GM10266 (cell line): ENCODE results near the gene EIF2S2.

Source experiments
- DNase-seq: peaks from one replicate; pipeline ENCODE4 v3.0.0; 2012; ENCODE audit errors: extremely low spot score
- TF ChIP-seq, protein P1 (sequence below): IDR thresholded peaks from 2 replicates; pipeline ENCODE4 v1.5.1; 2012; ENCODE audit warnings: mild to moderate bottlenecking, low read depth; ENCODE audit not compliant: control insufficient read depth, insufficient read depth; ENCODE audit errors: missing control alignments

The EIF2S2 gene

DNA sequence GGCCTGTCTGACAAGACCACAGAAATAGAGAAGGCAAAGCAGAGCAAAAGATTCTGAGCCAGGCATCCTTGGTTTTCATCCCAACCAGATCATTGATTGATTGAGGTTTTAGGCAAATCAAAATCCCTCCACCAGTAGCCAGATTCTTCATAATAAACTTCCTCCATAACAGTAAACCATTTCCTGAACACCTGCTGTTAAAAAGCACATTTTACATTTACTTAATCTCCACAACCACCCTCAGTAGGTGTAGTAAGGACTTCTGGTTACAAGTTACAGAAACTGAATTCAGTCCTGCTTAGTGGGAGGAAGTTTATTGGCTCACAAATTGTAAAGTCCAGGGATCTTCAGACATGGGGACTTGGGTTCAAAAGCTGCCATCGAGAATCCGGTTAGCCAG, 28.3 kb downstream of the EIF2S2 start:
- TF ChIP-seq, protein P1, sequence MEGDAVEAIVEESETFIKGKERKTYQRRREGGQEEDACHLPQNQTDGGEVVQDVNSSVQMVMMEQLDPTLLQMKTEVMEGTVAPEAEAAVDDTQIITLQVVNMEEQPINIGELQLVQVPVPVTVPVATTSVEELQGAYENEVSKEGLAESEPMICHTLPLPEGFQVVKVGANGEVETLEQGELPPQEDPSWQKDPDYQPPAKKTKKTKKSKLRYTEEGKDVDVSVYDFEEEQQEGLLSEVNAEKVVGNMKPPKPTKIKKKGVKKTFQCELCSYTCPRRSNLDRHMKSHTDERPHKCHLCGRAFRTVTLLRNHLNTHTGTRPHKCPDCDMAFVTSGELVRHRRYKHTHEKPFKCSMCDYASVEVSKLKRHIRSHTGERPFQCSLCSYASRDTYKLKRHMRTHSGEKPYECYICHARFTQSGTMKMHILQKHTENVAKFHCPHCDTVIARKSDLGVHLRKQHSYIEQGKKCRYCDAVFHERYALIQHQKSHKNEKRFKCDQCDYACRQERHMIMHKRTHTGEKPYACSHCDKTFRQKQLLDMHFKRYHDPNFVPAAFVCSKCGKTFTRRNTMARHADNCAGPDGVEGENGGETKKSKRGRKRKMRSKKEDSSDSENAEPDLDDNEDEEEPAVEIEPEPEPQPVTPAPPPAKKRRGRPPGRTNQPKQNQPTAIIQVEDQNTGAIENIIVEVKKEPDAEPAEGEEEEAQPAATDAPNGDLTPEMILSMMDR, result no peak

DNA sequence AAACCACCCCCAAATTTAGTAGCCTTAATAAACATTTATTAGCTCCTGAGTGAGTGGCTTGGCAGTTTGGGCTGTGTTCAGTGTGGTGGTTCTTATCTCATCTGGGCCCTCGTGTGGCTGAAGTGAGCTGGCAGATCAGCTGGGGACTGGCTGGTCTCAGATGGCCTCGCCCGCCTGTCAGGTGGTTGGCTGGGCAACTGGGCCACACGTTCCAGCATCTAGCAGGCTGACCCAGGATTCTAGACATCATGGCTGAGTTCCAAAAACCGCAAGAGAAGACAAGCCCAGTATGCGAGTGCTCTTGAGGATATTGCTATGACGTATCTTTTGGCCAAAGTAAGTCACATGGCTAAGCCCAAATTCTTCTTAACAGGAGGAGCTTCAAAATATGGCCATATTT, 28.9 kb downstream of the EIF2S2 start:
- TF ChIP-seq, protein P1, result no peak
- no peak for DNase-seq

More for the DNA sequence above, 28.3 kb downstream of the EIF2S2 start:
- DNase-seq, result no peak

DNA sequence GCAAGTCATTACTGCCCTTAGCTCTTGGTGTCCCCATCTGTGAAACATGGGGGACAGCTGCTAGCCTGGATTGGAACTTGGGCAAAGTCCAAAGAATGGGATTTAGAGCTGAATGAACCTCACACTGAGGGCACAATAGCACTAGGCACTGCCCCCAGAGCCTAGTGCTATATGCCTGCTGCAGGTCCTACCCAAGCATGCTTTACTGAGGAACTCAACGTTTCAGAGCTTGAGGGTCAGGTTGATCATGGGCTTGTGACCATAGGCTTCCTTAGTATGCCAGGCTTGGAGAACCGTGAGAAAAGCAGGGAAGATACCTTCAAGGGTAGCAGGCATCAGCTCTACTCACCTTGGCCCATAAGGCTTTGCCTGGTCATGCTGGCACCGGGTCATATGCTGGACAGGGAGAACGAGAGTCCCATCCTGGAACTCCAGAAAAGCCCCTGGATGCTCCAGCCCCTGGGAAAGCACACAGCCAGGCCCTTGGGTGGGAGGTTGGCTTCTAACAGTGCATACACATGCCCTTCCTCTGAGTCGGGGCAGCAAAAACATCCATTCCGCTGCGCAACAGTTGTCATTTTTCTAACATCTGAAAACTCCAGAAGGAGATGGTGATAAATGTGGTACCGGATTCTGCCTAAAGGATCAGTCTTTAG, 29.7 kb downstream of the EIF2S2 start:
- TF ChIP-seq, protein P1, result no peak
- DNase-seq, result no peak

DNA sequence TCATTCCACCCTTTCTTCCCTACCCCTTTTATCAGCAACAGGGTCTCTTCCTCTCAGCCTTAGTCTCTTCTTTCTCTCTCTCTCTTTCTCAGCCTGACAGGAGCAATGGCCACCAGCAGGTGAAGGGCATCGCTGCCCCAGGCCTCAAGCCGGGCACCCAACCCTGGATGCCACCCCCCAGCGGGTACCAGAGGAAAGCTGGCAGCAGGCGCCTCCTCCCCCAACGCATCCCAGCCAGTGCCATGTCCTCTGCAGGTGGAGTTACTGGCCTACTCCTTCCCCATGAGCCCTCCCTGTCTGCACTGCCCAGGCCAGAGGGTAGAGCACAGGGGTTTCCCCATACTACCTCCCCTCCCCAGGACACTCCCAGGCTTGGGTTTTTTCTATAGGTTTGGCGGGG, 32.2 kb downstream of the EIF2S2 start:
- no peak for DNase-seq
- TF ChIP-seq, protein P1, result no peak

DNA sequence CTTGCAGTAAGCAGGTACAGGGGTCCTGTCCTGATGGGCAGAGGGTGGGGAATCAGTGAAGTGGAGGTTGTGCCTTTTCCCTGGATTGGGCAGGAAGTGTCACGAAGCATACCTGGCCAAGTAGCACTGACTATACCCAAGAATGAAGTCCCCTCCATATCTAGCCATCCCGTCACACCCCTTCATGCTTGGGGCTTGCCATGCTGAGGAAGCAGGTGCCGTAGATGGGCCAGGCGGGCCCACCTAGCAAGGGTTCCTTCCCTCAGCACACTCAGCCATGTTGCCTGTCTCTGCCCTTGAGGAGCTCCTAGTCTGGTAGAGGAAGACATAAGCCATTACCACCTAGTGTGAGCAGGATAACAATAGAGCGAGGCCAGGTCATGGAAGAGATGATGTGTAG, 33.5 kb downstream of the EIF2S2 start:
- DNase-seq, result no peak
- TF ChIP-seq, protein P1, result no peak

DNA sequence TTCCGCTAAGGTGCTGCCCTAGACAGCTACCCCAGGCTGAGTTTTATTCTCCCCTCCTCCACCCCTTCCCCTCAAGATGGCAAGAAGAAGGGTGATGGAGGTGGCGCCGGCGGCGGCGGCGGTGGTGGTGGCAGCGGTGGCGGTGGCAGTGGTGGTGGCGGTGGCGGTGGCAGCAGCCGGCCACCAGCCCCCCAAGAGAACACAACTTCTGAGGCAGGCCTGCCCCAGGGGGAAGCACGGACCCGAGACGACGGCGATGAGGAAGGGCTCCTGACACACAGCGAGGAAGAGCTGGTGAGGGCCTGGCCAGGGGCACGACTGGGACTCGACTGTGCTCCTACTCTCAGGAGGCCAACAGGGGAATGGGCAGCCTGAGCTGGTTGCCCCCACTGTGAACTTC, 35.1 kb downstream of the EIF2S2 start:
- TF ChIP-seq, protein P1, result no peak
- no peak for DNase-seq

DNA sequence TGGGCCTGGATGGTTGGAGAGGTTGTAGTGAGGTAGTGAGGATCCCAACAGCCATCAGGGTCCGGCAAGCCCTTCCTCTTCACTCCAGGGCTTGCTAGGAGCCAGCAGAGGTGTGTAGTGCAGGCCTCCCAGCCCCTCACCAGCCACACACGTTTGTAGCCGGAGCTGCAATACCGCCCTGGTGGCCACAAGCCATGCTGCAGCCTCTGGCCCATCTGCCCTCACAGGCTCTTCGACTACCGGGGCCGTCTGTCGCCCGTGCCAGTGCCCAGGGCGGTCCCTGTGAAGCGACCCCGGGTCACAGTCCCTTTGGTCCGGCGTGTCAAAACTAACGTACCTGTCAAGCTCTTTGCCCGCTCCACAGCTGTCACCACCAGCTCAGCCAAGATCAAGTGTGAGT, 36.4 kb downstream of the EIF2S2 start:
- TF ChIP-seq, protein P1, result no peak
- DNase-seq, result no peak
